CD4-positive, alpha-beta T cell (primary cell): ENCODE results near the gene CREB1. TPM values are rescaled to one million over a fixed set of nuclear protein-coding genes. Genes with fewer than 3 reads are reported as not detected.

Source experiments
- ATAC-seq: fragments of 200-7000 bp; cut with Tn5 transposase; one replicate; pipeline ENCODE4 v1.10.0; 2022; ENCODE audit warnings: mild to moderate bottlenecking; ENCODE audit not compliant: poor library complexity
- CTCF ChIA-PET: fragments of 350-600 bp; sonication (Branson Sonifier 250); formaldehyde crosslinking; loops from one replicate; lab custom pipeline; 2021; ENCODE audit warnings: antibody characterized with exemption, inconsistent platforms; lab: Charles Lee
- POLR2A ChIA-PET: fragments of 350-600 bp; sonication (Branson Sonifier 250); formaldehyde crosslinking; loops from one replicate; lab custom pipeline; 2021; ENCODE audit warnings: antibody characterized with exemption, inconsistent platforms; lab: Charles Lee
- DNase-seq, 14 experiments: peaks; one replicate each; pipeline ENCODE4 v3.0.0-alpha.2; 2013 to 2020; ENCODE audit warnings: mixed read lengths in 2 of 14
- H3K27ac ChIP-seq, 2 donors: one replicate each; pipeline versions ENCODE4 v1.5.1 to v1.7.0; 2013; ENCODE audit warnings: low read length in 2 of 2, low read depth in 1 of 2, mild to moderate bottlenecking in 1 of 2
- H3K27me3 ChIP-seq, 2 experiments: 1 replicate in 1 of 2; 2 replicates in 1 of 2; pipeline versions ENCODE4 v1.6.1 to v1.7.0; 2013; ENCODE audit warnings: low read length in 2 of 2, control low read depth in 1 of 2, mild to moderate bottlenecking in 1 of 2, moderate library complexity in 1 of 2; ENCODE audit not compliant: insufficient read depth in 2 of 2, control insufficient read depth in 1 of 2
- H3K36me3 ChIP-seq: one replicate; pipeline ENCODE4 v1.6.1; 2013; ENCODE audit warnings: low read length, control low read depth; ENCODE audit not compliant: insufficient read depth
- H3K4me1 ChIP-seq: one replicate; pipeline ENCODE4 v1.6.1; 2013; ENCODE audit warnings: low read length, control low read depth; ENCODE audit not compliant: insufficient read depth
- H3K4me3 ChIP-seq: one replicate; pipeline ENCODE4 v1.5.1; 2013; ENCODE audit warnings: mild to moderate bottlenecking, low read length, moderate library complexity
- H3K9me3 ChIP-seq, 2 experiments: 1 replicate in 1 of 2; 2 replicates in 1 of 2; pipeline versions ENCODE4 v1.6.1 to v1.7.0; 2013; ENCODE audit warnings: low read length in 2 of 2, mild to moderate bottlenecking in 2 of 2, control low read depth in 1 of 2, moderate library complexity in 1 of 2; ENCODE audit not compliant: control insufficient read depth in 1 of 2, insufficient read depth in 1 of 2
- H3K27ac Mint-ChIP-seq: one replicate; pipeline ENCODE4 v1.8.0; 2020; ENCODE audit warnings: mixed read lengths
- H3K27me3 Mint-ChIP-seq: one replicate; pipeline ENCODE4 v1.8.0; 2021; ENCODE audit warnings: mixed read lengths
- H3K36me3 Mint-ChIP-seq: one replicate; pipeline ENCODE4 v1.8.0; 2021; ENCODE audit warnings: low read depth, mixed read lengths
- H3K4me1 Mint-ChIP-seq: one replicate; pipeline ENCODE4 v1.8.0; 2021; ENCODE audit warnings: low read depth, mixed read lengths
- H3K4me3 Mint-ChIP-seq: one replicate; pipeline ENCODE4 v1.8.0; 2020; ENCODE audit warnings: mild to moderate bottlenecking, mixed read lengths
- H3K9me3 Mint-ChIP-seq: one replicate; pipeline ENCODE4 v1.8.0; 2020; ENCODE audit warnings: mixed read lengths
- intact Hi-C, 2 experiments: fragments of 100-400 bp; cut with DNase I in 1 of 2; cut with micrococcal nuclease in 1 of 2; formaldehyde crosslinking; loops; one replicate each; pipeline versions ENCODE4 v1.15.1 to v1.9.0; 2023 to 2025; cut with DNase I, micrococcal nuclease
- total RNA-seq, 174 experiments: library from RNA in 2 of 174; stranded (reverse) in 2 of 174; gene quantifications; one replicate each; pipeline ENCODE4 v1.2.3 and lab custom pipeline; 2021 to 2026
- TF ChIP-seq, protein P1 (sequence below): fragments of 200-600 bp; IDR thresholded peaks from one replicate; pipeline ENCODE4 v1.8.0; 2022; ENCODE audit warnings: antibody characterized with exemption, mild to moderate bottlenecking

CREB1 gene
- total RNA-seq, 2 experiments from 2014 or later, result 62.5 to 67.1 TPM

DNA sequence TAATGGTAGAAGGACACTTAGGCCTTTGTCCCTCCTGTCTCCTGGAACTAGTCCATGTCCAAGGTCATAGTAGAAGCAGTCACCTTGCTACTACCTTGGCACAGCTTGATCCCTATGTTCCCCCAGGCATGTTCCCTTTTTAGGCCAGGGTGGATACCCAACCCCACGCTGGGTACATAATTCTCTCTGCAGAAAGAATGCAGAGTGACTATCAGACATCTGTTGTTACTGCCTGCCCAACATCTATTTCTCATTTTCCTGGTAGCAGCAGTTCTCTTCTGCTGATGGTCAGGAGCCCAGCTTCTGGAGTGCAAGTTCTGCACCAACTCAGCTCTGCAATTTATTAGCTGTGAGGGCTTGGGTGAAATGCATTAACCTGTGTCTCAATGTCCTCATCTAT is 99.8 kb downstream of the CREB1 start:
- TF ChIP-seq, protein P1, sequence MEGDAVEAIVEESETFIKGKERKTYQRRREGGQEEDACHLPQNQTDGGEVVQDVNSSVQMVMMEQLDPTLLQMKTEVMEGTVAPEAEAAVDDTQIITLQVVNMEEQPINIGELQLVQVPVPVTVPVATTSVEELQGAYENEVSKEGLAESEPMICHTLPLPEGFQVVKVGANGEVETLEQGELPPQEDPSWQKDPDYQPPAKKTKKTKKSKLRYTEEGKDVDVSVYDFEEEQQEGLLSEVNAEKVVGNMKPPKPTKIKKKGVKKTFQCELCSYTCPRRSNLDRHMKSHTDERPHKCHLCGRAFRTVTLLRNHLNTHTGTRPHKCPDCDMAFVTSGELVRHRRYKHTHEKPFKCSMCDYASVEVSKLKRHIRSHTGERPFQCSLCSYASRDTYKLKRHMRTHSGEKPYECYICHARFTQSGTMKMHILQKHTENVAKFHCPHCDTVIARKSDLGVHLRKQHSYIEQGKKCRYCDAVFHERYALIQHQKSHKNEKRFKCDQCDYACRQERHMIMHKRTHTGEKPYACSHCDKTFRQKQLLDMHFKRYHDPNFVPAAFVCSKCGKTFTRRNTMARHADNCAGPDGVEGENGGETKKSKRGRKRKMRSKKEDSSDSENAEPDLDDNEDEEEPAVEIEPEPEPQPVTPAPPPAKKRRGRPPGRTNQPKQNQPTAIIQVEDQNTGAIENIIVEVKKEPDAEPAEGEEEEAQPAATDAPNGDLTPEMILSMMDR, result no peak
- H3K36me3 ChIP-seq, result no peaks in the 10 kb centered on the region
- ChIA-PET POLR2A (no interaction called here), CTCF (no interaction called here)
- Mint-ChIP-seq H3K4me1 (peaks cover 18% of the 10 kb centered on the region), H3K27ac (peak overlapping the region; percentile 15), H3K9me3 (no peaks in the 10 kb centered on the region), H3K27me3 (no peaks in the 10 kb centered on the region), H3K36me3 (peaks cover 12% of the 10 kb centered on the region), H3K4me3 (peak overlapping the region; percentile 71)
- H3K4me3 ChIP-seq, result no peak overlapping the region
- no peaks in the 10 kb centered on the region for H3K9me3 ChIP-seq
- intact Hi-C loops, result loop anchor here (5.0 to 10.0 kb wide), 6 partner anchors 398 to 1465 kb away; partner anchors contain the start of genes PIKFYVE (in 1 of the 2) and PLEKHM3 (in 1 of the 2)
- H3K27me3 ChIP-seq, result no peaks in the 10 kb centered on the region
- H3K4me1 ChIP-seq, result peaks cover 19% of the 10 kb centered on the region
- ATAC-seq, result no peak
- no peak overlapping the region for H3K27ac ChIP-seq
- DNase-seq, result no peak

- Histone ChIP-seq H3K9me3 (no peaks in the 10 kb centered on the region), H3K27me3 (no peaks in the 10 kb centered on the region), H3K27ac (no peak overlapping the region), H3K4me3 (no peak overlapping the region), H3K4me1 (peaks cover 18% of the 10 kb centered on the region), H3K36me3 (no peaks in the 10 kb centered on the region)
- Mint-ChIP-seq H3K36me3 (peaks cover 6% of the 10 kb centered on the region), H3K27me3 (no peaks in the 10 kb centered on the region), H3K4me1 (peaks cover 16% of the 10 kb centered on the region), H3K4me3 (no peak overlapping the region), H3K9me3 (no peaks in the 10 kb centered on the region), H3K27ac (peak overlapping the region; percentile 15)
- ATAC-seq, result no peak
- DNase-seq, result no peak
- TF ChIP-seq, protein P1, result no peak
- intact Hi-C loops, result no loop called here
- ChIA-PET POLR2A (interaction anchor here (1.2 kb wide), 1 partner anchor 101 kb away, joined by 3 read pairs; the partner anchor contains the start of gene CREB1), CTCF (no interaction called here)
These were observed 100.7 kb downstream of the CREB1 start for GRCh38 chr2:207630491-207630890.

DNA sequence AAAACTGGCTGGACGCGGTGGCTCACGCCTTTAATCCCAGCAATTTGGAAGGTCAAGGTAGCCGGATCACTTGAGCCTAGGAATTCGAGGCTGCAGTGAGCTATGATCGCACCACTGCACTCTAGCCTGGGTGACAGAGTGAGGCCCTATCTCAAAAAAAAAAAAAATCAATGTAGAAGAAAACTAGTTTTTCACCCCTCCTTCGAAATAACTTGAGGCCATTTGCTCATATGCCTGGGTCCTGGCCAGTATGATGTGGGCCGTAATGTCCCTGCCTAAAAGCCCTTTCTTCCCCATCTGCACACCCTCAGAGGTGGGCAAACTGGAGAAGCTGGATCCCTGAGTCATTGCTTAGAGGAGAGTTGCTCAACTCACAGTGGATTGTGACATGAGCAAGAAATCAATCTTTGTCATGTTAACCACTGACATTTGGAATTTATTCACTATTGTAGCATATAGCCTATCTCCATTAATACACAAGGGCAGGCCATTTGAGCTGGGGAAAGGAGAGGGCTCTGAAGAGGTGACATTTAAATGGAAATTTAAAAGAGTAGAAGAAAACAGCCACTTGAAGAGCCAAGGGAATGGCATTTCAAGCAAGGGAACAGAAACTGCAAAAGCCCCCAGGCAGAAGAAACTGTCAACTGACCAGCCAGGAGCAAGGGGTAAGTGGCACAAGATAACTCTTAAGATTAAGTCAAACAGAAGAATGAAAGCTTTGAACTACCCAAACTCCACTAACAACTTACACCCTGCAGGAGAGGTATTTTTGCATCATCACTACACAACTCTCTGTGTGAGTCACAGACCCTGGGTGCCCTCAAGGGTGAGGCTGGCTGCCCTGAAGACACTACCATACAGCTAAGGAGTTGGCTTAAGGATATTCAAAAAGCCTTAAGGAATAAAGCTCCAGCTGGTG is 103.1 kb downstream of the CREB1 start:
- ChIA-PET POLR2A (no interaction called here), CTCF (interaction anchor here (1.4 kb wide), 1 partner anchor 7 kb away, joined by 6 read pairs; the partner anchor contains the start of gene METTL21A)
- DNase-seq (peak in 3 of 14 experiments; percentile 7 to 57 (median 50)), ATAC-seq (no peak)
- Mint-ChIP-seq H3K36me3 (no peaks in the 10 kb centered on the region), H3K9me3 (no peaks in the 10 kb centered on the region), H3K27ac (no peak overlapping the region), H3K27me3 (no peaks in the 10 kb centered on the region), H3K4me3 (no peak overlapping the region), H3K4me1 (peaks cover 4% of the 10 kb centered on the region)
- H3K4me1 ChIP-seq, result no peaks in the 10 kb centered on the region
- intact Hi-C loops, result no loop called here
- TF ChIP-seq, protein P1, result no peak
- H3K36me3 ChIP-seq, result no peaks in the 10 kb centered on the region
- H3K9me3 ChIP-seq, result no peaks in the 10 kb centered on the region
- no peak overlapping the region for H3K4me3 ChIP-seq
- H3K27ac ChIP-seq, result no peak overlapping the region
- H3K27me3 ChIP-seq, result no peaks in the 10 kb centered on the region
